ENCODE results near the gene A3GALT2. TPM values are rescaled to one million over a fixed set of nuclear protein-coding genes. Genes with fewer than 3 reads are reported as not detected.

The A3GALT2 gene
- total and polyA plus RNA-seq, 4 donors, result not detected

DNA sequence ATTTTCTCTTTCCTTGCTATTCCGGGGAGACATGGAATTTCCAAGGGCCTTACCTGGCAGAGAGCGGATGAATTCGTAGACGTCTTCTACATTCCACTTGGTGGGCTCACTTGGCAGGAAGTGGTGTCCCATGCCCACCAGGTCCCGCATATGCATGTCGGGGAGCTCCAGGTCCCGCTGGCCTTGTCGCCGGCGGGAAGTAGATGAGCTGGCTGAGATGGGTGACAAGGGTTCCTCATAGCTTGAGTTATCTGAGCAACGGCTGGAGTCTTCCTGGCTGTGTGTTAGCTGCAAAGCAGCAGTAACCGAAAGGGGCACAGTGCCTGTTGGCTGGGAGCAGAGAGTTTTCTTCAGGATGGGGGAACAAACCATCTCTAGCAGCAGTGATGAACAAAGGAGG, 7.9 kb upstream of the A3GALT2 start:
- Histone ChIP-seq H3K9ac (ENCODE audit: low read depth in 1 of 2, low read length in 2 of 2) (no peak overlapping the region), H3K27ac (ENCODE audit: low read depth in 1 of 2, low read length in 2 of 2) (no peak overlapping the region)

DNA sequence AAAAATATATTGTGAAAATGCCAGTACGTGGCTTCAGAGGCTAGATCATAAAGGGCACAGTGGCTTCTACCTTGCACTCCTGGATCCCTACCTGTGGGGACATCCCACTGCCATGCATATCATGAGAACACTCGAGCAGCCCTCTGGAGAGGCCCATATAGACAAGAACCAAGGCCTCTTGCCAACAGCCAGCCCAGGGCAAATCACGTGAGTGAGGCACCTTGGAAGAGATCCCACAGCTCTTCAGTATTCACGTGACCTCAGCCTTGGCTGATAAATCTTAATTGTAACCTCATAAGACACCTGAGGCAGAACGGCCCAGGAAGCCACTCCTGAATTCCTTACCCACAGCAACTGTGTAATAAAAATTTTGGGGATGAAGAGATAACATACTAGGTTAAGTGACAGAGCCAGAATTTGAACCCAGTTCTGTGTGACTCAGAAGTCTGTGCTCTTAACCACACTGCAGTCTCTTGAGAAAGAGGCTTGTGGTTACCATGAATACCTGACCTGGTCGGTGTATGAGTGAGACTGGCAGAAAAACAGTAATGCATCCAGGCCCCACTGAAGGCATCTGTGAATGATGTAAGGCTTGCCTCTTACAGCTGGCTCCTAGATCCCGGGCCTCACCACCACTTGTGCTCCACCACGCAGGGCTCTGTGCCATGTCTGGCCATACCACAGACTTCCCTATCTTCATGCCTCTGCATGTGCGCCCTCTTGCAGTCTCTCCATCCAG, 6.9 kb upstream of the A3GALT2 start:
- Histone ChIP-seq H3K4me1 (ENCODE audit: control insufficient read depth in 4 of 4, insufficient read depth in 4 of 4, low read length in 3 of 4) (peaks cover 4 to 34% (median 11%) of the 10 kb centered on the region in 4 donors), H3K4me3 (ENCODE audit: low read depth in 1 of 3, low read length in 3 of 3) (no peak overlapping the region), H3K27ac (ENCODE audit: low read depth in 1 of 2, low read length in 2 of 2) (peak overlapping the region in 1 of 2 donors; percentile 16), H3K9ac (ENCODE audit: low read depth in 1 of 2, low read length in 2 of 2) (no peak overlapping the region), H3K9me3 (ENCODE audit: control insufficient read depth in 4 of 4, low read length in 3 of 4) (no peaks in the 10 kb centered on the region), H3K27me3 (ENCODE audit: control insufficient read depth in 4 of 4, insufficient read depth in 4 of 4, low read length in 3 of 4) (no peaks in the 10 kb centered on the region), H3K36me3 (ENCODE audit: control insufficient read depth in 4 of 4, insufficient read depth in 3 of 4, low read depth in 1 of 4, low read length in 3 of 4) (peaks cover 43 to 97% (median 89%) of the 10 kb centered on the region in 4 donors)
- 60% methylated on average over 9 of the region's 9 CpGs for WGBS
- DNase-seq (ENCODE audit: low spot score), result no peak
- no peak for TF ChIP-seq RXRA (IDR thresholded peaks at IDR 0.05)
- no peak for TF ChIP-seq GABPA (IDR thresholded peaks at IDR 0.05 in 1 of 2, conservative IDR thresholded peaks at IDR 0.05 in 1 of 2)

More for the DNA sequence above, 7.9 kb upstream of the A3GALT2 start:
- H3K4me3 ChIP-seq (ENCODE audit: low read depth in 1 of 3, low read length in 3 of 3), result no peak overlapping the region
- no peaks in the 10 kb centered on the region for H3K27me3 ChIP-seq (ENCODE audit: control insufficient read depth in 4 of 4, insufficient read depth in 4 of 4, low read length in 3 of 4)
- H3K36me3 ChIP-seq (ENCODE audit: control insufficient read depth in 4 of 4, insufficient read depth in 3 of 4, low read depth in 1 of 4, low read length in 3 of 4), result peaks cover 43 to 91% (median 85%) of the 10 kb centered on the region in 4 donors
- TF ChIP-seq JUND (IDR thresholded peaks at IDR 0.05), result no peak
- no peak for TF ChIP-seq HNF4A (conservative IDR thresholded peaks at IDR 0.05)
- TF ChIP-seq HNF4G (IDR thresholded peaks at IDR 0.05), result no peak
- TF ChIP-seq GABPA (IDR thresholded peaks at IDR 0.05 in 1 of 2, conservative IDR thresholded peaks at IDR 0.05 in 1 of 2), result no peak
- no peak for TF ChIP-seq TAF1 (conservative IDR thresholded peaks at IDR 0.05)
- TF ChIP-seq FOXA2 (IDR thresholded peaks at IDR 0.05), result no peak
- no peak for TF ChIP-seq YY1 (IDR thresholded peaks at IDR 0.05)
- no peak for TF ChIP-seq NR2F2 (IDR thresholded peaks at IDR 0.05)
- TF ChIP-seq, protein P1, sequence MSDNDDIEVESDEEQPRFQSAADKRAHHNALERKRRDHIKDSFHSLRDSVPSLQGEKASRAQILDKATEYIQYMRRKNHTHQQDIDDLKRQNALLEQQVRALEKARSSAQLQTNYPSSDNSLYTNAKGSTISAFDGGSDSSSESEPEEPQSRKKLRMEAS (IDR thresholded peaks at IDR 0.05), result no peak
- no peak for TF ChIP-seq RAD21 (IDR thresholded peaks at IDR 0.05)
- no peak for TF ChIP-seq SP1 (IDR thresholded peaks at IDR 0.05)
- TF ChIP-seq, protein P2, sequence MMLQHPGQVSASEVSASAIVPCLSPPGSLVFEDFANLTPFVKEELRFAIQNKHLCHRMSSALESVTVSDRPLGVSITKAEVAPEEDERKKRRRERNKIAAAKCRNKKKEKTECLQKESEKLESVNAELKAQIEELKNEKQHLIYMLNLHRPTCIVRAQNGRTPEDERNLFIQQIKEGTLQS (IDR thresholded peaks at IDR 0.05), result no peak
- no peak for TF ChIP-seq FOXA1 (IDR thresholded peaks at IDR 0.05)
- TF ChIP-seq, protein P3, sequence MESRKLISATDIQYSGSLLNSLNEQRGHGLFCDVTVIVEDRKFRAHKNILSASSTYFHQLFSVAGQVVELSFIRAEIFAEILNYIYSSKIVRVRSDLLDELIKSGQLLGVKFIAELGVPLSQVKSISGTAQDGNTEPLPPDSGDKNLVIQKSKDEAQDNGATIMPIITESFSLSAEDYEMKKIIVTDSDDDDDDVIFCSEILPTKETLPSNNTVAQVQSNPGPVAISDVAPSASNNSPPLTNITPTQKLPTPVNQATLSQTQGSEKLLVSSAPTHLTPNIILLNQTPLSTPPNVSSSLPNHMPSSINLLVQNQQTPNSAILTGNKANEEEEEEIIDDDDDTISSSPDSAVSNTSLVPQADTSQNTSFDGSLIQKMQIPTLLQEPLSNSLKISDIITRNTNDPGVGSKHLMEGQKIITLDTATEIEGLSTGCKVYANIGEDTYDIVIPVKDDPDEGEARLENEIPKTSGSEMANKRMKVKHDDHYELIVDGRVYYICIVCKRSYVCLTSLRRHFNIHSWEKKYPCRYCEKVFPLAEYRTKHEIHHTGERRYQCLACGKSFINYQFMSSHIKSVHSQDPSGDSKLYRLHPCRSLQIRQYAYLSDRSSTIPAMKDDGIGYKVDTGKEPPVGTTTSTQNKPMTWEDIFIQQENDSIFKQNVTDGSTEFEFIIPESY (IDR thresholded peaks at IDR 0.05), result no peak
- TF ChIP-seq, protein P4, sequence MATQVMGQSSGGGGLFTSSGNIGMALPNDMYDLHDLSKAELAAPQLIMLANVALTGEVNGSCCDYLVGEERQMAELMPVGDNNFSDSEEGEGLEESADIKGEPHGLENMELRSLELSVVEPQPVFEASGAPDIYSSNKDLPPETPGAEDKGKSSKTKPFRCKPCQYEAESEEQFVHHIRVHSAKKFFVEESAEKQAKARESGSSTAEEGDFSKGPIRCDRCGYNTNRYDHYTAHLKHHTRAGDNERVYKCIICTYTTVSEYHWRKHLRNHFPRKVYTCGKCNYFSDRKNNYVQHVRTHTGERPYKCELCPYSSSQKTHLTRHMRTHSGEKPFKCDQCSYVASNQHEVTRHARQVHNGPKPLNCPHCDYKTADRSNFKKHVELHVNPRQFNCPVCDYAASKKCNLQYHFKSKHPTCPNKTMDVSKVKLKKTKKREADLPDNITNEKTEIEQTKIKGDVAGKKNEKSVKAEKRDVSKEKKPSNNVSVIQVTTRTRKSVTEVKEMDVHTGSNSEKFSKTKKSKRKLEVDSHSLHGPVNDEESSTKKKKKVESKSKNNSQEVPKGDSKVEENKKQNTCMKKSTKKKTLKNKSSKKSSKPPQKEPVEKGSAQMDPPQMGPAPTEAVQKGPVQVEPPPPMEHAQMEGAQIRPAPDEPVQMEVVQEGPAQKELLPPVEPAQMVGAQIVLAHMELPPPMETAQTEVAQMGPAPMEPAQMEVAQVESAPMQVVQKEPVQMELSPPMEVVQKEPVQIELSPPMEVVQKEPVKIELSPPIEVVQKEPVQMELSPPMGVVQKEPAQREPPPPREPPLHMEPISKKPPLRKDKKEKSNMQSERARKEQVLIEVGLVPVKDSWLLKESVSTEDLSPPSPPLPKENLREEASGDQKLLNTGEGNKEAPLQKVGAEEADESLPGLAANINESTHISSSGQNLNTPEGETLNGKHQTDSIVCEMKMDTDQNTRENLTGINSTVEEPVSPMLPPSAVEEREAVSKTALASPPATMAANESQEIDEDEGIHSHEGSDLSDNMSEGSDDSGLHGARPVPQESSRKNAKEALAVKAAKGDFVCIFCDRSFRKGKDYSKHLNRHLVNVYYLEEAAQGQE (IDR thresholded peaks at IDR 0.05), result no peak
- TF ChIP-seq EGR1 (IDR thresholded peaks at IDR 0.05; ENCODE audit: low read depth in 2 of 2), result no peak
- TF ChIP-seq RXRA (IDR thresholded peaks at IDR 0.05), result no peak
- H3K9me3 ChIP-seq (ENCODE audit: control insufficient read depth in 4 of 4, low read length in 3 of 4), result no peaks in the 10 kb centered on the region
- no peak for DNase-seq (ENCODE audit: low spot score)
- H3K4me1 ChIP-seq (ENCODE audit: control insufficient read depth in 4 of 4, insufficient read depth in 4 of 4, low read length in 3 of 4), result peaks cover 4 to 40% (median 17%) of the 10 kb centered on the region in 4 donors
- WGBS, result 95% methylated on average over 12 of the region's 12 CpGs
